ENCODE results near the gene MTURN.

GRCh38 chr7:30160329-30160728 lies 25.5 kb downstream of the MTURN start:
- no peak for TF ChIP-seq POLR2A (IDR thresholded peaks at IDR 0.05)
- TF ChIP-seq CTCF (IDR thresholded peaks at IDR 0.05): no peak

Measured in adrenal gland (tissue), 5 donors.